Lower leg skin (tissue), 3 donors: Measurements from ENCODE around the gene NDST1.

Experiments used
- POLR2A ChIP-seq, 2 donors: fragments of 450-650 bp; IDR thresholded peaks; one replicate each; pipeline ENCODE4 v1.6.1; 2016 to 2017; ENCODE audit warnings: antibody characterized with exemption in 2 of 2, mild to moderate bottlenecking in 1 of 2, moderate library complexity in 1 of 2
- TF ChIP-seq, protein P1 (sequence below), 3 donors: fragments of 450-650 bp; IDR thresholded peaks; one replicate each; pipeline ENCODE4 v1.5.1; 2016; ENCODE audit warnings: antibody characterized with exemption in 3 of 3, mild to moderate bottlenecking in 3 of 3, moderate library complexity in 2 of 3

- TF ChIP-seq POLR2A (IDR thresholded peaks at IDR 0.05) = no peak
- TF ChIP-seq, protein P1, sequence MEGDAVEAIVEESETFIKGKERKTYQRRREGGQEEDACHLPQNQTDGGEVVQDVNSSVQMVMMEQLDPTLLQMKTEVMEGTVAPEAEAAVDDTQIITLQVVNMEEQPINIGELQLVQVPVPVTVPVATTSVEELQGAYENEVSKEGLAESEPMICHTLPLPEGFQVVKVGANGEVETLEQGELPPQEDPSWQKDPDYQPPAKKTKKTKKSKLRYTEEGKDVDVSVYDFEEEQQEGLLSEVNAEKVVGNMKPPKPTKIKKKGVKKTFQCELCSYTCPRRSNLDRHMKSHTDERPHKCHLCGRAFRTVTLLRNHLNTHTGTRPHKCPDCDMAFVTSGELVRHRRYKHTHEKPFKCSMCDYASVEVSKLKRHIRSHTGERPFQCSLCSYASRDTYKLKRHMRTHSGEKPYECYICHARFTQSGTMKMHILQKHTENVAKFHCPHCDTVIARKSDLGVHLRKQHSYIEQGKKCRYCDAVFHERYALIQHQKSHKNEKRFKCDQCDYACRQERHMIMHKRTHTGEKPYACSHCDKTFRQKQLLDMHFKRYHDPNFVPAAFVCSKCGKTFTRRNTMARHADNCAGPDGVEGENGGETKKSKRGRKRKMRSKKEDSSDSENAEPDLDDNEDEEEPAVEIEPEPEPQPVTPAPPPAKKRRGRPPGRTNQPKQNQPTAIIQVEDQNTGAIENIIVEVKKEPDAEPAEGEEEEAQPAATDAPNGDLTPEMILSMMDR (IDR thresholded peaks at IDR 0.05) = no peak
Observed at GRCh38 chr5:150559088-150559487, 51.2 kb downstream of the NDST1 start.
